ENCODE data around the gene AGAP1. TPM values are rescaled to one million over a fixed set of nuclear protein-coding genes. Genes with fewer than 3 reads are reported as not detected.

AGAP1 gene
- total and polyA plus RNA-seq, 4 donors, result 2.0 to 8.5 (median 5.4) TPM

- Histone ChIP-seq H3K4me1 (ENCODE audit: control insufficient read depth in 4 of 4, insufficient read depth in 4 of 4, low read length in 3 of 4) (no peaks in the 10 kb centered on the region), H3K36me3 (ENCODE audit: control insufficient read depth in 4 of 4, insufficient read depth in 3 of 4, low read depth in 1 of 4, low read length in 3 of 4) (no peaks in the 10 kb centered on the region), H3K27me3 (ENCODE audit: control insufficient read depth in 4 of 4, insufficient read depth in 4 of 4, low read length in 3 of 4) (no peaks in the 10 kb centered on the region), H3K9ac (ENCODE audit: low read depth in 1 of 2, low read length in 2 of 2) (no peak overlapping the region), H3K9me3 (ENCODE audit: control insufficient read depth in 4 of 4, low read length in 3 of 4) (no peaks in the 10 kb centered on the region), H3K27ac (ENCODE audit: low read depth in 1 of 2, low read length in 2 of 2) (no peak overlapping the region), H3K4me3 (ENCODE audit: low read depth in 1 of 3, low read length in 3 of 3) (no peak overlapping the region)
- no peak for DNase-seq (ENCODE audit: low spot score)
- TF ChIP-seq FOXA2 (IDR thresholded peaks at IDR 0.05), result no peak
- TF ChIP-seq NR2F2 (IDR thresholded peaks at IDR 0.05), result peak; percentile 24
- 75% methylated on average over 3 of the region's 3 CpGs for WGBS
Observed at GRCh38 chr2:235950473-235950809, 456.6 kb downstream of the AGAP1 start.

- Histone ChIP-seq H3K4me1 (ENCODE audit: control insufficient read depth in 4 of 4, insufficient read depth in 4 of 4, low read length in 3 of 4) (no peaks in the 10 kb centered on the region), H3K27me3 (ENCODE audit: control insufficient read depth in 4 of 4, insufficient read depth in 4 of 4, low read length in 3 of 4) (no peaks in the 10 kb centered on the region), H3K27ac (ENCODE audit: low read depth in 1 of 2, low read length in 2 of 2) (no peak overlapping the region), H3K4me3 (ENCODE audit: low read depth in 1 of 3, low read length in 3 of 3) (no peak overlapping the region), H3K9me3 (ENCODE audit: control insufficient read depth in 4 of 4, low read length in 3 of 4) (no peaks in the 10 kb centered on the region), H3K9ac (ENCODE audit: low read depth in 1 of 2, low read length in 2 of 2) (no peak overlapping the region), H3K36me3 (ENCODE audit: control insufficient read depth in 4 of 4, insufficient read depth in 3 of 4, low read depth in 1 of 4, low read length in 3 of 4) (no peaks in the 10 kb centered on the region)
- no peak for TF ChIP-seq FOXA2 (IDR thresholded peaks at IDR 0.05)
- no peak for TF ChIP-seq RXRA (IDR thresholded peaks at IDR 0.05)
- TF ChIP-seq, protein P1, sequence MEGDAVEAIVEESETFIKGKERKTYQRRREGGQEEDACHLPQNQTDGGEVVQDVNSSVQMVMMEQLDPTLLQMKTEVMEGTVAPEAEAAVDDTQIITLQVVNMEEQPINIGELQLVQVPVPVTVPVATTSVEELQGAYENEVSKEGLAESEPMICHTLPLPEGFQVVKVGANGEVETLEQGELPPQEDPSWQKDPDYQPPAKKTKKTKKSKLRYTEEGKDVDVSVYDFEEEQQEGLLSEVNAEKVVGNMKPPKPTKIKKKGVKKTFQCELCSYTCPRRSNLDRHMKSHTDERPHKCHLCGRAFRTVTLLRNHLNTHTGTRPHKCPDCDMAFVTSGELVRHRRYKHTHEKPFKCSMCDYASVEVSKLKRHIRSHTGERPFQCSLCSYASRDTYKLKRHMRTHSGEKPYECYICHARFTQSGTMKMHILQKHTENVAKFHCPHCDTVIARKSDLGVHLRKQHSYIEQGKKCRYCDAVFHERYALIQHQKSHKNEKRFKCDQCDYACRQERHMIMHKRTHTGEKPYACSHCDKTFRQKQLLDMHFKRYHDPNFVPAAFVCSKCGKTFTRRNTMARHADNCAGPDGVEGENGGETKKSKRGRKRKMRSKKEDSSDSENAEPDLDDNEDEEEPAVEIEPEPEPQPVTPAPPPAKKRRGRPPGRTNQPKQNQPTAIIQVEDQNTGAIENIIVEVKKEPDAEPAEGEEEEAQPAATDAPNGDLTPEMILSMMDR (IDR thresholded peaks at IDR 0.05; ENCODE audit: low read depth, low read length, missing input control), result no peak
- TF ChIP-seq EGR1 (IDR thresholded peaks at IDR 0.05; ENCODE audit: low read depth in 2 of 2), result no peak
- no peak for TF ChIP-seq HNF4G (IDR thresholded peaks at IDR 0.05)
- TF ChIP-seq SP1 (IDR thresholded peaks at IDR 0.05), result no peak
- TF ChIP-seq RAD21 (IDR thresholded peaks at IDR 0.05), result no peak
- TF ChIP-seq ATF3 (IDR thresholded peaks at IDR 0.05), result no peak
- TF ChIP-seq JUND (IDR thresholded peaks at IDR 0.05), result no peak
- no peak for TF ChIP-seq REST (IDR thresholded peaks at IDR 0.05)
- DNase-seq (ENCODE audit: low spot score), result no peak
- WGBS, result 78% methylated on average over 6 of the region's 6 CpGs
Observed at GRCh38 chr2:235951493-235951892, 457.6 kb downstream of the AGAP1 start.

DNA sequence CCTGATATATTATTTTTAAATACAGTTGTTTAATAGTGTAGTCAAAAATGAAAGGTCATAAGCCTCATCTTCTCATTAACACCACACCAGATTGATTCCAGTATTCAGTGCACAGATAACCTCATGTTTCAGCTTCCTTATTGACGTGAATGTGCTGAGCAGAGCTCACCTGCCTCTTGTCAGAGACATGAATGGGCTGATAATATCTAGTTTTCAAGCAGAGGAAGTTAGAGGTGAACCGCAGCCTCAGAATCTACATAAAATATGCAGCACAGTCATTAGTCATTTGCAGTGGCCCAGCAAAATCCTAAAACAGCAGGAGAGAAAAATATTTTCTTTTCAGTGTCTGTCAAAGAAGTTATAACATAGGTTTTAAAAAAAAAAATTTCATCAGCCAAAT lies 458.1 kb downstream of the AGAP1 start:
- H3K4me3 ChIP-seq (ENCODE audit: low read depth in 1 of 3, low read length in 3 of 3), result no peak overlapping the region
- H3K9ac ChIP-seq (ENCODE audit: low read depth in 1 of 2, low read length in 2 of 2), result no peak overlapping the region
- 72% methylated on average over 2 of the region's 2 CpGs for WGBS

More for the DNA sequence above, 458.1 kb downstream of the AGAP1 start:
- no peak for DNase-seq (ENCODE audit: low spot score)
- Histone ChIP-seq H3K27ac (ENCODE audit: low read depth in 1 of 2, low read length in 2 of 2) (no peak overlapping the region), H3K36me3 (ENCODE audit: control insufficient read depth in 4 of 4, insufficient read depth in 3 of 4, low read depth in 1 of 4, low read length in 3 of 4) (no peaks in the 10 kb centered on the region), H3K9me3 (ENCODE audit: control insufficient read depth in 4 of 4, low read length in 3 of 4) (no peaks in the 10 kb centered on the region), H3K4me1 (ENCODE audit: control insufficient read depth in 4 of 4, insufficient read depth in 4 of 4, low read length in 3 of 4) (no peaks in the 10 kb centered on the region), H3K27me3 (ENCODE audit: control insufficient read depth in 4 of 4, insufficient read depth in 4 of 4, low read length in 3 of 4) (no peaks in the 10 kb centered on the region)
- TF ChIP-seq HNF4A (conservative IDR thresholded peaks at IDR 0.05) (no peak), TAF1 (conservative IDR thresholded peaks at IDR 0.05) (no peak), MAX (IDR thresholded peaks at IDR 0.05) (no peak), YY1 (IDR thresholded peaks at IDR 0.05) (no peak), FOXA2 (IDR thresholded peaks at IDR 0.05) (no peak), ZBTB33 (IDR thresholded peaks at IDR 0.05) (no peak), HNF4G (IDR thresholded peaks at IDR 0.05) (no peak), RAD21 (IDR thresholded peaks at IDR 0.05) (no peak), SP1 (IDR thresholded peaks at IDR 0.05) (no peak)
- TF ChIP-seq, protein P1 (IDR thresholded peaks at IDR 0.05; ENCODE audit: low read depth, low read length, missing input control), result no peak

All from liver (tissue), 9 donors.